GM21619 (cell line): ENCODE measurements around the gene RCVRN.

Source experiments
- ATAC-seq: cut with Tn5 transposase; IDR thresholded peaks from one replicate; pipeline ENCODE4 v1.9.1; 2021; ENCODE audit not compliant: unreplicated experiment

RCVRN gene

GRCh38 chr17:9899280-9900043 lies 5.6 kb downstream of the RCVRN start:
- ATAC-seq, result no peak

GRCh38 chr17:9898812-9899211 lies 6.3 kb downstream of the RCVRN start:
- ATAC-seq, result no peak

GRCh38 chr17:9897372-9897968 lies 7.6 kb downstream of the RCVRN start:
- no peak for ATAC-seq

DNA sequence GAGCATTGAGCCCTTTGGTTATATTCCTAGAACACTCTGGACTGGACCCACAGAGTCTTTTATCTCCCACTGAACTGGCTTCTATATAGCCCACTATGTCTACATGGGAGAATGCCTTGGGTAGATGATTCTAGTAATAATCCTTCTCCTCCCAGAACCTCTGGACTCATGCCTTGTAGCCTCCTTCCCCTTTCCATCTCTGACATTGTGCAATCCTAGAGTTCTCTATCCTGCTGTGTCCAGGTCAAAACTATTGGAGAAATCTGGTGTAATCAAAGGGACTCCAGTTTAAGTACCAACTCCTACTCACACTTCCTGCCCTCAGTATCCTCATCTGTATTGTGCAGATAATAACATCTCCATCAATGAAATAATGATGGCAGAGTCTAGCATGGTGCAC lies 9.1 kb downstream of the RCVRN start:
- ATAC-seq, result no peak

- no peak for ATAC-seq
Measured at GRCh38 chr17:9894231-9894630, 10.8 kb downstream of the RCVRN start.

GRCh38 chr17:9893411-9894012 lies 11.6 kb downstream of the RCVRN start:
- ATAC-seq, result no peak

DNA sequence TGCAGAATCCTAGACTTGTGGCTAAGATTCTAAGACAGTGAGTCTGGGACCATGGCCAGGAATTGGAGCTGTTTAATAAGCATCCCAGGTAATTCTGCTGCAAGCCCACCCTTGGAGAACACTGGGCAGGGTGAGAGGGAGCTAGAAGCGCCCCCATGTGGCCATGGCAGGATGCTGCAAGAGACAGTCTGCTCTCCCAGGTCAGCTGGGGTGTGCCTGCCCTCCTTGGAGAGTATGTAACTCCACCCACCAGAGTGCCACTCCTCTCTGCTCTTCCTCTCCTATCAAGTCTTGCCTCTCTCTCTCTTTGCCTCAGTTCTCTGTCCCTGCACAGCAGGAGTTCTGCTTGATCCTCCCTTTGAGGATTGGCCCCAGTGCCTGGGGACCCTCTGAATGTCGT lies 14.9 kb downstream of the RCVRN start:
- ATAC-seq, result no peak

- ATAC-seq, result no peak
Measured at GRCh38 chr17:9887508-9887907, 17.6 kb downstream of the RCVRN start.

- ATAC-seq, result no peak
Measured at GRCh38 chr17:9886141-9886930, 18.7 kb downstream of the RCVRN start.

DNA sequence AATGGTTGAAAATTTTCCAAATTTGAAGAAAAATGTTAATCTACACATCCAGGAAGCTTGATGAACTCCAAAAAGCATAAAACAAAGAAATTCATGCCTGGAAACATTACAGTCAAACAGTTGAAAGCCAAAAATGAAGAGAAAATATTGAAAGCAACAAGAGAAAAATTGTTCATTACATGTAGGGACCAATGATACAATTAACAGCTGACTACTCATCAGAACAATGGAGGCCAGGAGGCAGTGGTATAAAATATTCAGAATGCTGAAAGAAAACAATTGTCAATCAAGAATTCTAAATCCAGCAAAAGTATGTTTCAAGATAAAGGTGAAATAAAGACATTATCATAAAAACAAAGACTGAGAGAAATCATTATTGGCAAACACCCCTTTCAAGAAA lies 21.6 kb downstream of the RCVRN start:
- no peak for ATAC-seq

GRCh38 chr17:9880582-9880999 lies 24.5 kb downstream of the RCVRN start:
- no peak for ATAC-seq

DNA sequence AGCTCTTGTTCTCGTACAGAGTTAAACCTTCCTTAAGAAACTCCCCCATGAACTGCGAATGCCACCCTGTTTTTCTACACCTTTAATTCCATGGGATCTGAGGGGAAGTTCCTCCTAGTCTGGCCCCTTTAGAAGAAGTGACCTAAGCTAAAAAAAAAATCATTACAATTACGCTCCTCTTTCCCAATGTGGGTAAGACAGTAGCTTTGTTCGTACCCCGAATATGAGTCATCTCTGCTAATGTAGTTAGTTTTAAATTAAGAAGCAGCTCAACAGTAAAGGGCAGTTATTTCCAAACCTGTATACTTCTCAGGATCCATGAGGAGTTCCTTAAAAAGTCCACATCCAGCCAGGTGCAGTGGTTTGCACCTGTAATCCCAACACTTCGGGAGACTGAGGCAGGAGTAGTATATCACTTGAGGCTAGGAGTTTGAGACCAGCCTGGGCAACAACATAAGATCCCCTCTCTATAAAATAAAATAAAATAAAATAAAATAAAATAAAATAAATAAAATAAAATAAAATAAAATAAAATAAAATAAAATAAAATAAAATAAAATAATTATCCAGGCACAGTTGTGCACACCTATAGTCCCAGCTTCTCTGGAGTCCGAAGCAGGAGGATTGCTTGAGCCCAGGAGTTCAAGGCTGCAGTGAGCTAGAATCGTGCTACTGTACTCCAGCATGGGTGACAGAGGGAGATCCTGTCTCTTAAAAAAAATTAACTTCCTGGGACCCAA lies 26.1 kb downstream of the RCVRN start:
- no peak for ATAC-seq

DNA sequence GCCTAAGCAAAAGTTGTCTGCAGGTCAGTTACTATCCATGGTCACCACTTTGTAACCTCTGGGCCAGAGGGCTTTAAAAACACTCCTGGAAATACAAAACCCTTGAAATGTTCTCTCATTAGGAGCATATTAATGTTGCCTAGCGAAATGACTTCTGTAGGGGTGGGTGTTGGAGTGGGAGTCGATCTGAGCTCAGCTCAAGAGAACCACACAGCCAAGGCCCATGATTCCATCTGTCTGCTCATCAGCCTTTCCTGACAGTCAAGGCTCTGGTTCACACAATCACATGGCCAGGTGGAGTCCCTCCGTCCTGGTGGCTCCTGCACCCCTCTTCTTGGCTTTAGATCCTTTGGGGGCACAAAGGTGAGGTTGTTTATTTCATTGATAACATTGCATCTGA lies 26.7 kb downstream of the RCVRN start:
- no peak for ATAC-seq

GRCh38 chr17:9875441-9875840 lies 29.6 kb downstream of the RCVRN start:
- ATAC-seq, result no peak

- no peak for ATAC-seq
Measured at GRCh38 chr17:9874722-9875121, 30.3 kb downstream of the RCVRN start.

- no peak for ATAC-seq
Measured at GRCh38 chr17:9872852-9873251, 32.2 kb downstream of the RCVRN start.

DNA sequence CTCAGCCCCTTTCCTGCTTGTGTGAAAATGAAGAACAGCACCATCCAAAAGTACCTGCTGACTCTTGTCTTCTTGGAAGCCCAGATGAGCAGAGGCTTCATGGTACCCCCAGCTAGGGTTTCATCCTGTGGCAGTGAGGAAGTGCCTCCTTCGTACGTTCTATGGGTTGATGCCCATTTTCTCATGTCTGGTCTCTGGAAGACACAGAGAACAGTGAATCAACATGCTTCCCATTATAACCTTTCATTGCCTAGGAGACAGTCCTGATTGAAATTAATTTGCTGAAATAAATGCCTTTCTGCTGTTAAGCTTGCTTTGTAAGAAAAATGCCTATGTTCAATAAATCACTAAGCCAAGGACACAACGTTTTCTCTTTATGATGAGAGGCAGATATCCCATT lies 36.5 kb downstream of the RCVRN start:
- no peak for ATAC-seq

GRCh38 chr17:9865586-9865985 lies 39.5 kb downstream of the RCVRN start:
- no peak for ATAC-seq

DNA sequence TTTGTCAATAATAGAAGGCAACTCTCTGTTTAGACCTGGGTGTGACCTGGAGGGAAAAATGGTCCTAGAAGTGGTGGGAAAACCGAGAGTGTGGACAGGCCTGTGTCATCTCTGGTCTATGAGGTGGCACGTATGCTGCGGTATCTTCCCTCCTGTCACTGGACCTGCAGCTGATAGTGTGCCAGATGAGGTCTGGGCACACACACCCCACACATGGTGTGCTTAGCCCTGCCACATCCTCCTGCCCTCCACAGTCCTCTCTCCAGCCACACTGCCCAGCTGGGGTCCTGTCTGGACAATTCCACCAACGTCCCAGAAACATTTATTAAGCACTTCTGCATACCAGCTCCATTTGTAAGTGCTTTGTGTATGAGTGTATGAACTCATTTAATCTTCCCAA lies 42.1 kb downstream of the RCVRN start:
- ATAC-seq, result no peak

GRCh38 chr17:9862220-9862619 lies 42.9 kb downstream of the RCVRN start:
- no peak for ATAC-seq

DNA sequence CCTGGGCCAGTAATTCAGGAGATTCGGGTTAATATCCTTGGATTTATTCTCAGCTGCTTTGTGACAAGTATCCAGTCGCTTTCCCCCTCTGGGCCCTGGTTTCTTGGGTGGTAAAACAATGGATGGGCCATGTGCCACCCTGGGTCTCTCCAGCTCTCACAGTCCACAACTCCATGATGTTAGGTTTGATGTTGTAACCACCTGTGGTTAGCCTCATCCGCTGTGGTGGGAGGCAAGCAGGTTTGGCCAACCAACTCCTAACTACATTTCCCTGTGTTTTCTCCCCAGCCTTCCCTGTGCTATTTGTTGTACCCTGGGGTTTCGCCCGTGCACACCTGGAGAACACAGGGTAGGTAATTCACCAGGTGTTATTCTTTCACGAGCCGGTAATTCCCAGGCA lies 44.2 kb downstream of the RCVRN start:
- ATAC-seq, result no peak
